22Rv1 (cell line): ENCODE results near the gene UBE2E2.

Experiments
- H3K27ac ChIP-seq: fragments of 450-650 bp; 2 replicates; pipeline ENCODE4 v1.5.1; 2017
- ZFX ChIP-seq: fragments of 450-650 bp; IDR thresholded peaks from 2 replicates; pipeline ENCODE4 v1.6.1; 2017; ENCODE audit warnings: antibody characterized with exemption, borderline replicate concordance
- TF ChIP-seq, protein P1 (sequence below): fragments of 450-650 bp; IDR thresholded peaks from 2 replicates; pipeline ENCODE4 v1.5.1; 2017; ENCODE audit warnings: mild to moderate bottlenecking

The UBE2E2 gene

DNA sequence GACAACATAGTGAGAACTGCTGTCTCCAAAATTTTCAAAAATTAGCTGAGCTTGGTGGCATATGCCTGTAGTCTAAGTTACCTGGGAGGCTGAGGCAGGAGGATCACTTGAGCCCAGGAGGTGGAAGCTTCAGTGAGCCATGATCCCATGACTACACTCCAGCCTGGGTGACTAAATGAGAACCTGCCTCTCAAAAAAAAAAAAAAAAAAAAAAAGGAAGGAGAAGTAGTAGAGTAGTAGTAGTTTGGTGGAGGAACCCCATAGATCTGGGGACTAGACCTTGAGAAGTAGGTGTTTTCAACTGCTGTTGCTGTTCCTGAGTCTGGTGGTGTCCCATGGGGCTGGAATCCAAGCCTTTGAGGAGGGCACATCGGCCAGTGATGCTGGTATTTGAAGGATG, 38.4 kb upstream of the UBE2E2 start:
- TF ChIP-seq, protein P1, sequence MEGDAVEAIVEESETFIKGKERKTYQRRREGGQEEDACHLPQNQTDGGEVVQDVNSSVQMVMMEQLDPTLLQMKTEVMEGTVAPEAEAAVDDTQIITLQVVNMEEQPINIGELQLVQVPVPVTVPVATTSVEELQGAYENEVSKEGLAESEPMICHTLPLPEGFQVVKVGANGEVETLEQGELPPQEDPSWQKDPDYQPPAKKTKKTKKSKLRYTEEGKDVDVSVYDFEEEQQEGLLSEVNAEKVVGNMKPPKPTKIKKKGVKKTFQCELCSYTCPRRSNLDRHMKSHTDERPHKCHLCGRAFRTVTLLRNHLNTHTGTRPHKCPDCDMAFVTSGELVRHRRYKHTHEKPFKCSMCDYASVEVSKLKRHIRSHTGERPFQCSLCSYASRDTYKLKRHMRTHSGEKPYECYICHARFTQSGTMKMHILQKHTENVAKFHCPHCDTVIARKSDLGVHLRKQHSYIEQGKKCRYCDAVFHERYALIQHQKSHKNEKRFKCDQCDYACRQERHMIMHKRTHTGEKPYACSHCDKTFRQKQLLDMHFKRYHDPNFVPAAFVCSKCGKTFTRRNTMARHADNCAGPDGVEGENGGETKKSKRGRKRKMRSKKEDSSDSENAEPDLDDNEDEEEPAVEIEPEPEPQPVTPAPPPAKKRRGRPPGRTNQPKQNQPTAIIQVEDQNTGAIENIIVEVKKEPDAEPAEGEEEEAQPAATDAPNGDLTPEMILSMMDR, result no peak
- no peak for TF ChIP-seq ZFX
- no peak overlapping the region for H3K27ac ChIP-seq

- TF ChIP-seq, protein P1, result no peak
- TF ChIP-seq ZFX, result no peak
Observed at GRCh38 chr3:23165571-23165970, 37.6 kb upstream of the UBE2E2 start.

DNA sequence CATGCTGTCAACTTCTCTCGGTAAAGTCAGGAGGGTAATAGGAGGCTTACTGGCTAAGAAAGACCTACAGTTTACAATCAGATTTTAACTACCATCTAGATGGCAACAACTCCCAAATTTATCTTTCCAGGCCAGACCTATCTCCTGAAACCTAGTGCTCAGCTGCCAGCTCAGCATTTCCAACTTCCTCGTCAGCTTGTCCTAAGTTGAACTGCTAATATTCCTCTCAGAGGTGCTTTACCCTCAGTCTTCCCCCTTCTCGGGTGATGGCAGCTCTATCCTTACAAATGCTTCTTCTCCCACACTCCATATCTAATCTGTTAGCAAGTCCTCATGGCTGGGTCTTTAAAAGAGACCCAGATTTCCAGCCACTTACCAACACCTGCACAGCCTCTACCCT, 36.9 kb upstream of the UBE2E2 start:
- TF ChIP-seq, protein P1, result no peak
- TF ChIP-seq ZFX, result no peak
- H3K27ac ChIP-seq, result no peak overlapping the region

More at GRCh38 chr3:23165571-23165970, 37.6 kb upstream of the UBE2E2 start:
- no peak overlapping the region for H3K27ac ChIP-seq

DNA sequence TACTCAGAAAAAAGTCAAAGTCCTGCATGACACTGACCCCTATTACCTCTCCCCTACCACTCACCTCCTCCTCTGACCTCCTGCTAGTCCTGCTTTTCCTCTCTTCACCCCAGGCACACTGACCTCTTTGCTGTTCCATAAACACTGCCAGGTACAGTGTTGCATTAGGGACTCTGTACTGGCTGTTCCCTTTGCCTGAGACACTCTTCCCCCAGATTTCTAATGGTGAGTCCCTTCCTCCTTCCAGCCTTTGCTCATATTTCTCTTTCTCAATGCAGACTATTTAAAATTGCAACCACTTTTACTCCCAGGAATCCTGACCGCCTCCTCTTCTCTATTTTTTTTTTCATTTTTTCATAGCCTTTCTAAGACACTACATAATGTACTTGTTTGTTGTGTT, 36.3 kb upstream of the UBE2E2 start:
- no peak for TF ChIP-seq ZFX
- TF ChIP-seq, protein P1, result no peak
- no peak overlapping the region for H3K27ac ChIP-seq

DNA sequence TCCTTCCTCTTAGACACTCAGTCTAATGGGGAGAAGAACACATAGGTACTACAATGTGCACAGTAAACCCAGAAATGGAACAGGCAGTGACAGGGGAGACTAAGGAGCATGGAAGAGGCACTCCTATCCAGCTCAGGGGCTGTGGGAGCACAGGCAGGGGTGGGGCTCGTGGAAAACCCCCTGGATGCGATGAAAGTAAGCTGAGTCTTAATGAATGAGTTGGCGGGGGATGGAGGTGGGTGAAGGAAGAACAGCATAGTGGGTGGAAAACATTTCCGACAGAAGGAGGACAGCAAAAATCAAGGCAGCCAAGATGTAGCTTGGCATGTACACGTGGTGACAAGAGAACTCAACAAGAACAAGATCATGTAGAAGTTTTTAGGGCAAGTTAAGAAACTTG, 33.6 kb upstream of the UBE2E2 start:
- no peak overlapping the region for H3K27ac ChIP-seq
- TF ChIP-seq, protein P1, result no peak
- TF ChIP-seq ZFX, result no peak

- no peak overlapping the region for H3K27ac ChIP-seq
- no peak for TF ChIP-seq ZFX
- TF ChIP-seq, protein P1, result no peak
Observed at GRCh38 chr3:23170291-23170690, 32.8 kb upstream of the UBE2E2 start.

GRCh38 chr3:23172059-23172458, 31.1 kb upstream of the UBE2E2 start:
- no peak for TF ChIP-seq ZFX
- TF ChIP-seq, protein P1, result no peak
- no peak overlapping the region for H3K27ac ChIP-seq
